Fibroblast of lung (primary cell): Measurements from ENCODE around the gene NFKBIE.

ENCODE experiments used
- CTCF ChIP-seq, 2 donors: IDR thresholded peaks in 1 of 2; conservative IDR thresholded peaks in 1 of 2; 1 replicate in 1 of 2; 2 replicates in 1 of 2; pipeline ENCODE4 v1.5.1; 2011 to 2012; ENCODE audit warnings: low read length in 2 of 2, control low read depth in 1 of 2, inconsistent platforms in 1 of 2, low read depth in 1 of 2, mild to moderate bottlenecking in 1 of 2
- EZH2 ChIP-seq: IDR thresholded peaks from 2 replicates; pipeline ENCODE4 v1.5.1; 2012; ENCODE audit warnings: low read length, control low read depth, mild to moderate bottlenecking; ENCODE audit errors: missing control alignments

- TF ChIP-seq CTCF (conservative IDR thresholded peaks at IDR 0.05 in 1 of 2, IDR thresholded peaks at IDR 0.05 in 1 of 2; ENCODE audit: low read depth in 1 of 2, low read length in 2 of 2) (no peak), EZH2 (no peak)
Measured at GRCh38 chr6:44224029-44224964, 41.1 kb downstream of the NFKBIE start.
